Aorta (tissue), 4 donors: ENCODE results near the gene NAA80. TPM values are rescaled to one million over a fixed set of nuclear protein-coding genes. Genes with fewer than 3 reads are reported as not detected.

Experiments
- polyA plus RNA-seq, 2 donors: library from polyadenylated mRNA; stranded (reverse); fragments of 200-250 nt; gene quantifications; one replicate each; pipeline ENCODE4 v1.2.3, GENCODE V29; 2013
- total RNA-seq, 2 donors: library from RNA; stranded (reverse); fragmentation: NEBNext Ultra II Directional; extraction: Animal tissue kit (Norgen Biotek cat#: 25700); gene quantifications; one replicate each; pipeline ENCODE4 v1.2.1, GENCODE V29; 2021
- donor health status: healthy with polysubstance abuse.
- donor health status: Bipolar disorder and iron deficiency.
- donor health status: DM: no; HTN: no; CAD: no.
- donor health status: DM: yes; HTN: yes; CAD: no.

The NAA80 gene
- total and polyA plus RNA-seq, 4 donors = 2.8 to 16.9 (median 11.8) TPM

Other genes with a start within 250 kb of the NAA80 start
- gene RBM5, start 210.5 kb downstream of the NAA80 start, total RNA-seq = 100 to 1,000 TPM; 151 to 222 TPM
- 100 to 1,000 TPM in 1 of 2 donors, 10 to 100 TPM in 1; 21.0 to 164 TPM for gene RBM5, start 210.5 kb downstream of the NAA80 start, polyA plus RNA-seq
- 10 to 100 TPM; 39.2 to 40.3 TPM for gene SEMA3F, start 144.1 kb downstream of the NAA80 start, total RNA-seq
- gene SEMA3F, start 144.1 kb downstream of the NAA80 start, polyA plus RNA-seq = 10 to 100 TPM; 10.3 to 17.4 TPM
- not detected for gene GNAT1, start 107.8 kb downstream of the NAA80 start, total RNA-seq
- not detected for gene GNAT1, start 107.8 kb downstream of the NAA80 start, polyA plus RNA-seq
- 1 to 10 TPM in 1 of 2 donors, under 1 TPM in 1; 0.19 to 1.4 TPM for gene SLC38A3, start 94.1 kb downstream of the NAA80 start, total RNA-seq
- gene SLC38A3, start 94.1 kb downstream of the NAA80 start, polyA plus RNA-seq = under 1 TPM in 1 of 2 donors, not detected in 1; 0.56 TPM
- gene GNAI2, start 63.2 kb downstream of the NAA80 start, total RNA-seq = 100 to 1,000 TPM; 301 to 356 TPM
- 100 to 1,000 TPM; 174 to 217 TPM for gene GNAI2, start 63.2 kb downstream of the NAA80 start, polyA plus RNA-seq
- gene SEMA3B, start 30.3 kb downstream of the NAA80 start, total RNA-seq = 10 to 100 TPM; 26.0 to 57.4 TPM
- gene SEMA3B, start 30.3 kb downstream of the NAA80 start, polyA plus RNA-seq = 10 to 100 TPM; 23.3 to 69.5 TPM
- under 1 TPM in 1 of 2 donors, not detected in 1; 0.51 TPM for gene LSMEM2, start 20.3 kb downstream of the NAA80 start, total RNA-seq
- 1 to 10 TPM in 1 of 2 donors, not detected in 1; 1.3 TPM for gene LSMEM2, start 20.3 kb downstream of the NAA80 start, polyA plus RNA-seq
- gene IFRD2, start 7.0 kb downstream of the NAA80 start, total RNA-seq = 10 to 100 TPM; 46.8 to 58.8 TPM
- gene IFRD2, start 7.0 kb downstream of the NAA80 start, polyA plus RNA-seq = 10 to 100 TPM; 34.6 to 47.1 TPM
- 1 to 10 TPM; 2.2 to 2.9 TPM for gene HYAL3, start within 50 bp of the NAA80 start, total RNA-seq
- 1 to 10 TPM in 1 of 2 donors, under 1 TPM in 1; 0.63 to 5.1 TPM for gene HYAL3, start within 50 bp of the NAA80 start, polyA plus RNA-seq
- gene HYAL1, start 4.2 kb upstream of the NAA80 start, total RNA-seq = 1 to 10 TPM; 6.9 to 9.3 TPM
- gene HYAL1, start 4.2 kb upstream of the NAA80 start, polyA plus RNA-seq = 1 to 10 TPM; 1.6 TPM
- gene HYAL2, start 23.3 kb upstream of the NAA80 start, total RNA-seq = 10 to 100 TPM; 52.6 to 71.2 TPM
- 10 to 100 TPM in 1 of 2 donors, 1 to 10 TPM in 1; 5.6 to 25.3 TPM for gene HYAL2, start 23.3 kb upstream of the NAA80 start, polyA plus RNA-seq
- gene TUSC2, start 28.8 kb upstream of the NAA80 start, total RNA-seq = 10 to 100 TPM; 18.9 to 22.6 TPM
- gene TUSC2, start 28.8 kb upstream of the NAA80 start, polyA plus RNA-seq = 10 to 100 TPM; 28.5 to 33.2 TPM
- 10 to 100 TPM; 41.6 to 43.2 TPM for gene RASSF1, start 41.4 kb upstream of the NAA80 start, total RNA-seq
- gene RASSF1, start 41.4 kb upstream of the NAA80 start, polyA plus RNA-seq = 10 to 100 TPM; 33.6 to 42.3 TPM
- gene ZMYND10, start 46.3 kb upstream of the NAA80 start, total RNA-seq = under 1 TPM; 0.68 to 0.96 TPM
- gene ZMYND10, start 46.3 kb upstream of the NAA80 start, polyA plus RNA-seq = 1 to 10 TPM in 1 of 2 donors, under 1 TPM in 1; 0.13 to 3.5 TPM
- 10 to 100 TPM; 11.9 to 21.4 TPM for gene NPRL2, start 51.4 kb upstream of the NAA80 start, total RNA-seq
- 10 to 100 TPM; 17.3 to 41.9 TPM for gene NPRL2, start 51.4 kb upstream of the NAA80 start, polyA plus RNA-seq
- 10 to 100 TPM in 1 of 2 donors, 1 to 10 TPM in 1; 7.9 to 12.2 TPM for gene CYB561D2, start 51.5 kb upstream of the NAA80 start, total RNA-seq
- 10 to 100 TPM in 1 of 2 donors, 1 to 10 TPM in 1; 6.8 to 14.4 TPM for gene CYB561D2, start 51.5 kb upstream of the NAA80 start, polyA plus RNA-seq
- gene TMEM115, start 60.1 kb upstream of the NAA80 start, total RNA-seq = 10 to 100 TPM; 27.8 to 32.9 TPM
- gene TMEM115, start 60.1 kb upstream of the NAA80 start, polyA plus RNA-seq = 10 to 100 TPM; 10.3 to 31.8 TPM
- 1 to 10 TPM; 2.7 to 3.2 TPM for gene CACNA2D2, start 204.2 kb upstream of the NAA80 start, total RNA-seq
- 1 to 10 TPM in 1 of 2 donors, under 1 TPM in 1; 0.75 to 1.7 TPM for gene CACNA2D2, start 204.2 kb upstream of the NAA80 start, polyA plus RNA-seq